ENCODE data around the gene CXCL11. TPM values are rescaled to one million over a fixed set of nuclear protein-coding genes. Genes with fewer than 3 reads are reported as not detected.

The CXCL11 gene
- total RNA-seq, 1 donor from 2014 or later = not detected

DNA sequence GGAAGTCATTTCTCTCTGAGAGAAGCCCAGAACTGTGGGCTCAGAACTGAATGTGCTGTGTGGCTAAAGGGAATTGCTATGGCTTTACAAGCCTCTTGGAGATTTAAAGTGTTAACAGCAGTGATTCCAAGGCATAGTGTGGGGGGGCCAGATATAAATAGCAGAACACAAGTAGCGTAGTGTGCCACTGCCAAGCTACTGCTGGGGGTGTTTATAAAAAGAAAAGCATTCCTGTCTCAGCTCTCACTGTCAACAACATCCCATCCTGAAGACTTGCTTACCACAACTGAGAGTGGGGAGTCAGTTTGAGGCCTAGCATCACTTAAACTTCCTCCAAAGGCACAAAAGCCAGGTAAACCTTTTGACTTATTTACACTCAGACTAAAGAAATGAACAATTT lies 38.6 kb upstream of the CXCL11 start, which contains the start of gene ART3:
TSS of gene ART3 (plus strand) at position 242 of the 400 bp plus-strand sequence. CDS start 1,181 bp downstream, outside the sequence.
- Histone ChIP-seq H3K4me3 (ENCODE audit: low read depth, low read length) (no peak within 1 kb of the TSS), H3K36me3 (ENCODE audit: control insufficient read depth, insufficient read depth, low read length) (no peaks in the 10 kb centered on the region), H3K27me3 (ENCODE audit: control insufficient read depth, insufficient read depth, low read length) (no peaks in the 10 kb centered on the region)
- FAIRE-seq = no peak
- TF ChIP-seq, protein P1, sequence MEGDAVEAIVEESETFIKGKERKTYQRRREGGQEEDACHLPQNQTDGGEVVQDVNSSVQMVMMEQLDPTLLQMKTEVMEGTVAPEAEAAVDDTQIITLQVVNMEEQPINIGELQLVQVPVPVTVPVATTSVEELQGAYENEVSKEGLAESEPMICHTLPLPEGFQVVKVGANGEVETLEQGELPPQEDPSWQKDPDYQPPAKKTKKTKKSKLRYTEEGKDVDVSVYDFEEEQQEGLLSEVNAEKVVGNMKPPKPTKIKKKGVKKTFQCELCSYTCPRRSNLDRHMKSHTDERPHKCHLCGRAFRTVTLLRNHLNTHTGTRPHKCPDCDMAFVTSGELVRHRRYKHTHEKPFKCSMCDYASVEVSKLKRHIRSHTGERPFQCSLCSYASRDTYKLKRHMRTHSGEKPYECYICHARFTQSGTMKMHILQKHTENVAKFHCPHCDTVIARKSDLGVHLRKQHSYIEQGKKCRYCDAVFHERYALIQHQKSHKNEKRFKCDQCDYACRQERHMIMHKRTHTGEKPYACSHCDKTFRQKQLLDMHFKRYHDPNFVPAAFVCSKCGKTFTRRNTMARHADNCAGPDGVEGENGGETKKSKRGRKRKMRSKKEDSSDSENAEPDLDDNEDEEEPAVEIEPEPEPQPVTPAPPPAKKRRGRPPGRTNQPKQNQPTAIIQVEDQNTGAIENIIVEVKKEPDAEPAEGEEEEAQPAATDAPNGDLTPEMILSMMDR (IDR thresholded peaks at IDR 0.05; ENCODE audit: insufficient read depth, low read length, severe bottlenecking) = no peak
- no peak for DNase-seq (ENCODE audit: low read depth)

DNA sequence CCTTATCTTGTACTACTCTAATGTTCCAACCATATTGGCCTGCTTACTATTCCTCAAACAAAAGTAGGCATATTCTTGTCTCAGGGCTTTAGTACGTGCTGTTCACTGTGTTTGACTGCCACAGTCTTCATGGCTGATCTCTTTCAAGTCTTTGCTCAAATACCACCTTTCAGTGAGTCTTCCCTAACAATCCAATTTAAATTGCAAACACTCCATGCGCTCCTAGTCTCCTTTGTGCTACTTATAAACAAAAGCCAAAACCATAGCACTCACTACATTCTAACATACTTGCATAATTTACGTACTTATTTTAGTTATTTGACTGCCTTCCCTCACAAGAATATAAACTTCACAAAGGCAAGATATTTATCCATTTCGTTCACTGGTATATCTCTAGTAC lies 36.9 kb upstream of the CXCL11 start:
- TF ChIP-seq, protein P1 (IDR thresholded peaks at IDR 0.05; ENCODE audit: insufficient read depth, low read length, severe bottlenecking) = no peak
- Histone ChIP-seq H3K36me3 (ENCODE audit: control insufficient read depth, insufficient read depth, low read length) (no peaks in the 10 kb centered on the region), H3K27me3 (ENCODE audit: control insufficient read depth, insufficient read depth, low read length) (no peaks in the 10 kb centered on the region), H3K4me3 (ENCODE audit: low read depth, low read length) (no peak overlapping the region)
- DNase-seq (ENCODE audit: low read depth) (no peak), FAIRE-seq (no peak)

DNA sequence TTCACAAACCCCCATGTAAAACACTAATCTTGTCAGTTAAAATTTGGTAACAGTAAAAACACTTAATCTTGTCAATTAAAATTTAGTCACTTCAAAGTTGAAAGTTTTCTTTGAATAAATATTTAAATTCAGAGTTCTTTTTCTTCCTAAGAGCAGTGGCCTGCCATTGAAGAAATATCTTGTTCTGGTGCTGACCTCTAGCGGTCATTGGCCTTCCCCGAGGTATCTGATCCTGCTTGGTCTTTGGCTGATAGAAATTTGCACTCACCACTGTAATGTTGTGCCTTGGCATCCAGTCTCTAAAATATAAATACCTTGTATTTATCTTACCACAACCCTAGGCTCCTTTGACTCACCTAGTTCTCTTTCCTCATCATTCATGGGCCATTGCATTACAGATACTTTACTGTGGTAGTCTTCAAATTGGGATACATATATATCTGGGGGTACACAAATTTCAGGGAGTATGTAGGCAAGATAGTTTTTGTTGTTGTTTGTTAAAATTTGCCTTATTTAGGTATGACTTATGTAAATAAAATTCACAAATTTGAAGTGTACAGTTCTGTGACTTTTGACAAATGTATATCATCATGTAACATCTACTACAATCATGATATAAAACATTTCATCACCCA lies 31.9 kb upstream of the CXCL11 start:
- DNase-seq (ENCODE audit: low read depth) (peak; percentile 66), FAIRE-seq (no peak)
- TF ChIP-seq, protein P1 (IDR thresholded peaks at IDR 0.05; ENCODE audit: insufficient read depth, low read length, severe bottlenecking) = peak; percentile 74

DNA sequence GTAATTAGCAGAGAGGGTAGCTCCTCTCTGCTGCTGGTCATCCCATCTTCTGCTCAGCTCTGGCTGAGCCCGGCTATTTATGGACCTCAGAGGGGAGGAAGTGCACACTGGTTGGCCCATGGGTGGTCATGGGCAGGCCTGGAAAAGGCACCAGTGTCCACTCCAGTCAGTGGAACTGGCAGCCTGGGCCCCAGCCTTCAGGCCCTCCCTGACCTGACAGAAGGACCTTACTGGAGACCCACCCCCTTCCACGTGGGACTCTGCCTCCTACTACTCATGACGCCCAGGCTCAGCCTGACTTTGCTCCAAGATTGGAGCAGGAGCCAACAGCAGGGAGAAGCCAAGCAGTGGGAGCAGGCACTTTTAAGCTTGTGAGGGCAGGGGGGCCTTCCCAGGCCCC lies 30.7 kb upstream of the CXCL11 start:
- FAIRE-seq = no peak
- DNase-seq (ENCODE audit: low read depth) = no peak
- Histone ChIP-seq H3K36me3 (ENCODE audit: control insufficient read depth, insufficient read depth, low read length) (no peaks in the 10 kb centered on the region), H3K4me3 (ENCODE audit: low read depth, low read length) (no peak overlapping the region), H3K27me3 (ENCODE audit: control insufficient read depth, insufficient read depth, low read length) (no peaks in the 10 kb centered on the region)
- TF ChIP-seq, protein P1 (IDR thresholded peaks at IDR 0.05; ENCODE audit: insufficient read depth, low read length, severe bottlenecking) = no peak

More for the DNA sequence above, 31.9 kb upstream of the CXCL11 start:
- Histone ChIP-seq H3K4me3 (ENCODE audit: low read depth, low read length) (no peak overlapping the region), H3K36me3 (ENCODE audit: control insufficient read depth, insufficient read depth, low read length) (no peaks in the 10 kb centered on the region), H3K27me3 (ENCODE audit: control insufficient read depth, insufficient read depth, low read length) (no peaks in the 10 kb centered on the region)

DNA sequence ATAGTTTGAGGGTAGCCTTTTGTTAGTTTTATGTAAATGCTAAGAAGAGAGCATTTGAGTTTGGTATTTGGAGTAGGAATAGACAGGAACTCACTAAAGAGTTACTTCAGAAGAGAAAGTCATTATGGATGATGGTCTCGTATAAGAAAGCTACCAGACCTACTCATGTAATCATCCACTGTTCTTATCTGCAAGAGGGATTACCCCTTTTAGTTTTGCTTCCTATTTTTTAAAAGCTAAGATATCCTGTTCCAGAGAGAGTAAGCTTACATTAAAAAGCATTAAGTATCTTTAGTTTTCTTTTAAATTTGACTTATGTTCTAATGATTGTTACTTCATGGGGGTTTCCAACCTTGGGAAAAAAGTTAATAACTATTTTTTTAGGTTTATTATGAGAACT lies 26.1 kb upstream of the CXCL11 start:
- DNase-seq (ENCODE audit: low read depth) = no peak
- FAIRE-seq = no peak
- Histone ChIP-seq H3K36me3 (ENCODE audit: control insufficient read depth, insufficient read depth, low read length) (no peaks in the 10 kb centered on the region), H3K4me3 (ENCODE audit: low read depth, low read length) (no peak overlapping the region), H3K27me3 (ENCODE audit: control insufficient read depth, insufficient read depth, low read length) (no peaks in the 10 kb centered on the region)
- TF ChIP-seq, protein P1 (IDR thresholded peaks at IDR 0.05; ENCODE audit: insufficient read depth, low read length, severe bottlenecking) = no peak

DNA sequence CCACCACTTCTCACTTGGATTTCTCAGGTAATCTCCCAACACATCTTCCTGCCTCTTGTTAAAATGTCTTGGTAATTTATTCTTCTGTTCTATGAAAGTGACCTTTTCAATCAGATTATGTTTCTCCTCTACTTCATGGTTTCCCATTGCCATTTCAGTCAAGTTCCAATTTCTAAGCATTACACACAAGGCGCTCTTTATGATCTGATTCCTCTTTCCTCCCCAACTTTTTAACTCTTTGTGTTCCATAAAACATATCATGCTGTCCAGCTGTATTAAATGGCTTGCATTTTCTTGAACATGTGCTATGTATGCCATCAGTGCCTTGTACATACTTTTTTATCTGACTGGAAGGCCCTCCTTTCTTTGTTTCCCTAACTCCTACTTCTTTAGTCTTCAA lies 25.6 kb upstream of the CXCL11 start:
- Histone ChIP-seq H3K4me3 (ENCODE audit: low read depth, low read length) (no peak overlapping the region), H3K36me3 (ENCODE audit: control insufficient read depth, insufficient read depth, low read length) (no peaks in the 10 kb centered on the region), H3K27me3 (ENCODE audit: control insufficient read depth, insufficient read depth, low read length) (no peaks in the 10 kb centered on the region)
- TF ChIP-seq, protein P1 (IDR thresholded peaks at IDR 0.05; ENCODE audit: insufficient read depth, low read length, severe bottlenecking) = no peak
- DNase-seq (ENCODE audit: low read depth) = no peak
- no peak for FAIRE-seq

All from bronchial epithelial cell (primary cell).